Choroid plexus epithelial cell (primary cell): ENCODE data around the gene TTC28.

Source experiments
- DNase-seq: peaks from one replicate; pipeline ENCODE4 v3.0.0-alpha.2; 2010; ENCODE audit warnings: low read depth
- H3K4me3 ChIP-seq: 2 replicates; pipeline ENCODE4 v1.5.1; 2011; ENCODE audit warnings: low read depth, mild to moderate bottlenecking, control low read depth, low read length, moderate library complexity
- CTCF ChIP-seq: conservative IDR thresholded peaks from 2 replicates; pipeline ENCODE4 v1.5.1; 2011; ENCODE audit warnings: low read depth, mild to moderate bottlenecking, control low read depth, inconsistent platforms, low read length, moderate library complexity

Gene TTC28

GRCh38 chr22:27935897-27936296 lies 743.7 kb downstream of the TTC28 start:
- TF ChIP-seq CTCF, result no peak
- no peak for DNase-seq
- H3K4me3 ChIP-seq, result no peak overlapping the region

GRCh38 chr22:27934069-27934468 lies 745.6 kb downstream of the TTC28 start:
- DNase-seq, result no peak
- H3K4me3 ChIP-seq, result no peak overlapping the region
- no peak for TF ChIP-seq CTCF

- no peak overlapping the region for H3K4me3 ChIP-seq
- TF ChIP-seq CTCF, result no peak
- no peak for DNase-seq
Observed at GRCh38 chr22:27933186-27933983, 746.3 kb downstream of the TTC28 start.

GRCh38 chr22:27930331-27931060 lies 749.1 kb downstream of the TTC28 start:
- no peak overlapping the region for H3K4me3 ChIP-seq
- no peak for DNase-seq
- TF ChIP-seq CTCF, result no peak
